HG02798 (cell line): ENCODE measurements around the gene USP49.
"Not testable (repeated sequence)": the region's sequence is repeated elsewhere in the genome, so short reads cannot be mapped to it uniquely, and the experiment has no call there.

ENCODE experiments used
- ATAC-seq: cut with Tn5 transposase; IDR thresholded peaks from one replicate; pipeline ENCODE4 v1.9.1; 2021; ENCODE audit warnings: mild to moderate bottlenecking; ENCODE audit not compliant: unreplicated experiment, poor library complexity

The USP49 gene

DNA sequence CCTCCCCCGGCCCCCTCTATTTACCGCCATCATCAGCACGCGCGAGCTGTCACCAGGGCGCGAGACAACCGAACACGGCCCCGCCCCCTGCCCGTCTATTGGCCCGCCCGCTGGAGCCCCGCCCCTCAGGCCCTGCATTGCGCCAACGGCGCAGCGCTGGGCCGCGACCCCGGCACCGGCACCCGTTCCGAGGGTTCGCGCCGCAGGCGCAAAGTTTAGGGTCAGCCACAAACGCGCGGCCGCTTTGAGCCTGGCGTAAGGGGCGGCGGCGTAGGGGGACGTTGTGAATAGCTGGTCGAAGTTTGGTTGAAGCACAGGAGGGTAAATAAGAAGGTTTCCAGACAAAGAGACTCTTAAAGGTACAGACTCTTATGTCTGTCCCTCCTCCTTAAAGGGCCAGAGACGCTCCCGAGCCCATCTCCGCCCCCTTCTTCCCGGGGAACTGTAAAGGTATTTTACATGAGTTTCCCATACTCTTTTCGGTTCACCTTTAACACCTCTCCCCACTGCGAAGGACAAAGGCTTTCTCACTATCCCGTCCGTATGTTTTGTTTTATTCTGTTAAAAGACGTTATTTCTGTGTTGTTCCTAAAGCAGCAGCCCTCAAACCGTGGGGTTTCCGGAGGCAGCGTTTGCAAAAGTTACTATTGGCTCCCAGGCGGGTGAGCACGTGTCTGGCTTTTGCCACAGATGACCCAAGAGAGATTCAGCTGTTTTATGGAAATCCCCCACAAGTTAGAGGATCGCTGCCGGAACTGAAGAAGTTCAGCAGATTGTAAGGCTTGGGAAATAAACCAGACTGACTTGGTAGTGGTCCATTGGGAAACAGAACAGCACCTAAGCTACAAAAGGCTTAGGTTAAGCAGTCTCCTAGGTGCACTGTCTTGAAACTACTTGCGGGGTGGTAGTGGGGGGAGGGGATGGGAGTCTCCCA is at the start of gene USP49:
USP49 (minus strand) TSS at position 76 of the 934 bp plus-strand sequence. CDS start 88,392 bp downstream, outside the sequence.
- peak; percentile 91 for ATAC-seq

DNA sequence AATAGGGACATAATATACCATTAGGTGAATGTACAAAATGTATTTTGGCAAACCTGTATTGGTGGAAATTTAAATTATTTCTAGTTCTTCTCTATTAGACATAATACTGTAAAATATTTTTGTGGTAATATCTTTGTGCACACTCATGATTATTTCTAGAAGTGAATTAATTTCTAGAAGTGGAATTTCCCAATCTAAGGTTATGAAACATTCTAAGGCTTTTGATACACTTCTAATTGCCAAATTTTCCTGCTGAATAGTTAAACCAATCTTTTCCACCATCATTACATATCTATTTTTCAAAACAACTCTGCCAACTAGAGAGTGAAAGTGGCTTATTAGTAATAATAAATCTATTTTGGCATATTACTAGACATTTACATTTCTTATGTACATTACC is 48.3 kb upstream of the USP49 start:
- no peak for ATAC-seq

DNA sequence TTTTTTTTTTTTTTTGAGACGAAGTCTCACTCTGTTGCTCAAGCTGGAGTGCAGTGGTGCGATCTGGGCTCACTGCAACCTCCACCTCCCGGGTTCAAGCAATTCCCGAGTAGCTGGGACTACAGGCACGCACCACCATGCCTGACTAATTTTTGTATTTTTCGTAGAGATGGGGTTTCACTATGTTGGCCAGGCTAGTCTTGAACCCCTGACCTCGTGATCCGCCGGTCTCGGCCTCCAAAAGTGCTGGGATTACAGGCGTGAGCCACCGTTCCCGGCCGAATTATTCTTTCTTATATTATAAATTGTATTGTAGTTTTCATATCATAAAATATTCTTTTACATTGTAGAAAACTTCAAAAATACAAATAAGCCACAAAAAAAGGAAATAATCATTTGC is 47.7 kb upstream of the USP49 start:
- ATAC-seq: not testable (repeated sequence)

DNA sequence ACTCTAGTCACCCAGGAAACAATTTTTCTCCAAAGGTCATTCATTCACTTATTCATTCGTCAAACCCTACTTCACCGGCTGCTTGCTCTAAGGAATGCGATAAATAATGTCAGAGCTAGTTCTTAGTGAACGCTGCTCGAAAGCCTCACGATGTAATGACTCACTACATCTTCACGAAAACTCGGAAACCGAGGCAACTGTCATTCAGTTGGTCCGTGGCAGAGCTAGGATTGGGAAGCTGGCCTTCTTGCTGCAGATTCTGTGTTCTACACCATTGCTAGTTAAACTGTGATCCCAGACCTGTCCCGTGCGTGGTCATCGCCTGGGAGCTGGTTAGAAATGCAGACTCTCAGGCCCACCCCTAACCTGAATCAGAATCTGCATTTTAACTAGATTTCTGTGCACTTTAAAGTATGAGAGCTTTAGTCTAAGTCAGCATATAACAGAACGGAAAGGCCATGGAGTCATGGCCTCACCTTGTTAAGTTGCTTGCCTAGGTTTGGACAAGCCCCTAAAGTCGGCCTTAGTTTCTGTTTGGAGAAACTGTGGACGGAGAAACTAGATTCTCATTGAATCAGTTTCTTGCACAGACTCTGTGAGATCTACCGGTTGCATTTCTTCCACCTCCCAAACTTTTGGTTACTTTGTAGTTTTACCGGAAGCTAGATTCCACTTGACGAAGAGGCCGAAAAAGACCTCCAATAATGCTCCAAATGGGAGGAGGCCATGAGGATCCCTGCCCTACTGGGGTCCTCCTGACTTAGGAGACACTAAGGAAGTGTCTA is 47.1 kb upstream of the USP49 start:
- no peak for ATAC-seq

DNA sequence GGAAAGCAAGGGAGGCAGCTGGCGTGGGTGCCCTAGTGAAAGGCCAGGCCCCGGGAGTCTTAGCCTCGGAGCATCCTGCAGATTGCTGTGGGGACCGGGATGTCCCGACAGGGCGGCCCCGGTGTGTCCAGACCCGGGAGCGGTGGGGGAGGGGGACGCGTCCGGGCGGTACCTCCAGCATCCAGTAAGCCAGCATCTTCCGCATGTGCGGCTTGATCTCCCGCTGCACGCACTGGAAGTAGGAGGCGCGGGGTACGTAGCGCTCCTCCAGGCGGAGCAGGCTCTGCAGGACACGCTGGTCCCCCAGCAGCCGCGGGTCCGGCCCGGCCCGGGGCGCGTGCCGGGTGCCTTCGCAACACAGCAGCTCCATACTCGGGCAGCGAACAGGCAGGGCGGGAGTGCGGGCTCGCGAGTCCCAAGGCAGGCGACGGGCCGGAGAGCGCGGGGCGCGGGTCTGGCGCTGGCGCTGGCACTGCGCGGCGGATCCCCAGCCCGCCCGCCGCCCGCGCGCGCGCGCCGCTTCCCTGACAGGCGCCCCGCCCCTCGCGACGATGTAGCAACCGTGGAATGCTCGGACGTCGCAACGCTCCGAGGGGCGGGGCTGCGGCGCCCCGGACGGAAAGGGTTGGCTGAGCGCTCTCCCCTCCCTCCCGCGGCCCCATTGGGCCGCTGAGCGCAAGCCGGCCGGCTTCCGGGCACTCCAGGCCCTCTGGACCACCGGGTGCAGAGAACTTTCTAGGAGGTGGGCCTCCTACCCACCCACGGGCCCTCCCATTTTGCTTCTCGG is 46.3 kb upstream of the USP49 start, which contains the start of gene CCND3:
CCND3 (minus strand) TSS at position 529 of the 787 bp plus-strand sequence; CDS start at position 370, 159 bp downstream.
- peak; percentile 95 for ATAC-seq

DNA sequence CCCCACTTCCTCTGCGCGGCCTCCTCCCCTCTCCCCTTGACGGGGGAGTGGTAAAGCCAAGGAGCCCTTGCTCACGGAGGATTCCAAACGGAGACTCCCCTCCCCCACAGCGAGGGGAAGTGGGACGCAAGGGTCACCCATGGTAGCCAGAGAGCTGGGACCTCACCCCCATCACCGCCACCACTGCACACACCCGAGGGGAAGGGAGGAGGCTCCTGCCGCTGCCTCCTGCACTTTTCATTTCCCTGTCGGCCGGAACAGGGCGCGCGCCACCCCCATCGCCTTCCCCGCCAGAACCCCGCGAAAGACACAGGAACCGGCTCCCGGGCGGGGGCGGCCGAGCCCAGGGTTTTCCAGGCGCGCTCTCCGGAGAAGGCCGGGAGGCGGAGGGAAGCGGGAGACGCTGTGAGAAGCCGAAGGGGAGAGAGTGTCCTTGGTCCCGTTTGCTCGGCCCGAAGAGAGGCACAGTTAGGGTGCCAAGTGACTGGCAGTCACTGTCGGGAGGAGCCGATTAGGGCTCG is 45.6 kb upstream of the USP49 start:
- ATAC-seq: peak; percentile 1

DNA sequence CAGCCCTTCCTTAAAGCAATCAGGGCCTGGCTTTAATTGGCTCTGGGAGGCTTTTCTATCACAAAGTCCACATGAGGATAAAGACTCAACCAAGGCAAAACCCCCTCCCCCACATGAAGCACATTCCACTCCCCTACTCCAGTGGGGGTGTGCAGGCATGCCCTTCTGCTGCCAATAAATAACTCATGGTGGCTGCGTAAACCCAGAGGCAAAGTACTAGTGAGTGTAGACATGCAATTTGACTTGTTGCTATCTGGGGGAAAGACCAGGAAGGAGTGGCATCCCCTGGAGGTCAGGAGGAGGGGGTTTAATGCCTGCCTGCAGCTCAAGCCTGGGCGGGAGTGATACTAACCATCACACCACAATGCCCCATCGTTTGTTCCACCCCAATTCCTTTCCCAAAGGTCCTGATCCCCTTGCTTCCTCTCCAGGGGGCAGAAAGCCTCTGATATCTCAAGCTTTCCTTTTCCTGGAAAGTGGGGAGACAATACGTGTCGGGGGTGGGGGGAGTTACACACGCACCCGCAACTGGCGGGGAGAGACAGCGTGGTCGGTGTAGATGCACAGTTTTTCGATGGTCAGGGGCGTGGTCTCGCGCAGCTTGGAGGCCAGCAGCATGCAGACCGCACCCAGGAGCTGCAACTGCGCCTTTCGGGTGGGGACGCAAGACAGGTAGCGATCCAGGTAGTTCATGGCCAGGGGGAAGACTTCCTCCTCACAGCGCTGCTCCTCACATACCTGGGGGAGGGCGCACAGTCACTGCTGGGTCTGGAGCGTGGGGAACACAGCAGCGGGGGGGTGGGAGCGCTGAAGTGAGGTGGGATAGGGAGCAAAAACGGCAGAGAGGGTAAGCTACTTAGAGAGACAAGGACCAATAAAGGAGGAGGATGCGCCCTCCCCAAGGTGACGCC is 44.9 kb upstream of the USP49 start:
- ATAC-seq: no peak

DNA sequence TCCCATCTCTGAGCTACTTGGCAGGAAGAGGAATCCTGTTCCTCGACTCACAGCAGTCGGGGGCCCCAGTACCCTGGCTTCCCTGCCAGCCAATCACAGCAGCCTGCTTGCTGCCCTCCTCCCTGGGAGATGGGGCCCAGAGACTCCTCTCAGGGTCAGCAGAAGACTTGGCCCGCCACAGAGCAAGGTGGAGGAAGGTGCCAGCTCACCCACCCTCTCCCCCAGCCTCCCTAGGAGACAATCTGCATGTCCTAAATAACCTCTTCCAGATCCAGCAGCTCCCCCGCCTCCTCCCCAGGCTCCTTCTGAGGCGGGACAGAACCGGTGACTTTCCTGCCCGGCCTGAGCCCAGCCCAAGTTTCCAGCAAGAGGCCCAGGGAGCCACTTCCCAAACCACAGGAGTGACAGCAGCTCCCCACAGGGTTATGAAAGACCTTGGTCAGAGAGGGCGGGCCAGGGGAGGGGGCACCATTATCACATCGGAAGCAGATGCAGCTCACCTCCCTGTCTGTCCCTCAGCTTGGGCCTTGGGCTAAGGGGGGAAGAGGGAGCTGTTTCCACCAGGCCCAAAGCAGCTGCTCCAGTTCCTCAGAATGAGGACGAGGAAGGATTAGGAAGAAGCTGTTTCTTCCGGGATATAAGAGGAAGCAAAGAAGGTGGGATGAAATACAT is 44.1 kb upstream of the USP49 start:
- no peak for ATAC-seq

DNA sequence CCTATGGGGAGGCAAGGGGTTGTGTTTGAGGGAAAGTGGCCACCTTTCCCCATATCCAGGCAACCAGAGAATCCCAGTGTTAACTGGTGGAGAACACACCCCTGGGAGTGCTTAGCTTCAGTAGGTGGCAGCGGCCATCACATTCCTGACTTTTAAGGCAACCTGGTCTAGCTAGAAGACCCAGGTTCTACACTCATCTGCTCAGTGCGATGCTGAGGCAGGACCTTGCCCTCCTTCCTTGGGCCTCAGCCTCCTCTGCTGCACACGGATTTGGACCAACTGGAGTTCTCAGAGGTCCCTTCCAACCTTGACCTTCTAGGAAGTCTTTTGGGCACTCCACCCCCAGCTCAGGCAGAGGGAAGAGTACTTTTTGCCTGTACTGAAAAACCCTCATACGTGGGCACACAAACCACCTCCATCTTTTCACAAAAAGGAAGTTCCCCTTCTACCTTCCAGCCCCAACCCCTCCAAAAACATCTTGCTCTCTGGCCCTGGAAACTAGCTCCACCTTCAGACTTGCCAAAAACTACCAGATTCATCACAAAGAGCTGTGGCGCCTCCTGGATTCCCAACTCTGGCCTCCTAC is 43.5 kb upstream of the USP49 start:
- ATAC-seq: no peak

DNA sequence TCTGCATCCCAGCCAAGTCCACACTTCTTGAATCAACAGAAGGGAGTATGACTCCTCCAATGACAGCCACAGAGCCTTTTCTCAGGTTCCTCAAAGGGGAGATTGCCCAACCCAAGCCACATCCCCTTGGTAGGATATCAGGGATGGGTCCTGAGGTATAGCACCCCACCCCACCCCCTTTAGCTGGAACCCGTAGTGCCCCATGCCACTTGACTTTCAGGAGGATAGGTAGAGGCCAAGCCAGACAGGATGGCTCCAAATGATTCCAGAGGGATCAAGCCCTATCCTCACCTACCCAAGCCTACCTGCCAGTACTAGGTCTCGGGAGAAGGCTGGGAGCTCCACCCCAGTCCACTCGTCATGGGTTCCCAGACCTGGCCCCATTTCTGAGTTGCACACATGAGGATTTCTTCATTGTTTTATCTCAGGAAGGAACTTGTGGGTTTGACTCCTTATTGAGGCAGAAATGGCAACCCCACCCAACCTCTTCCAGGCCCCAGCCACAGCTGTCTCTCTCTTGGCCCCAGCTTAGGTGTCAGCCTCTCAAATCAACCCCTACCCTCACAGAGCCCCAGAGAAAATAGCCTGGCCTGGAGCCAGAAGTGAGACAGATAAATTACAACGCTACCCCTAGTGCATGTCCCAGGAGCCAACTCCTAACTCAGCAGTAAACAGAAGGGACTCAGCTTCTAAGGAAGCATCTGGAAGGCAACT is 42.8 kb upstream of the USP49 start:
- ATAC-seq: no peak

DNA sequence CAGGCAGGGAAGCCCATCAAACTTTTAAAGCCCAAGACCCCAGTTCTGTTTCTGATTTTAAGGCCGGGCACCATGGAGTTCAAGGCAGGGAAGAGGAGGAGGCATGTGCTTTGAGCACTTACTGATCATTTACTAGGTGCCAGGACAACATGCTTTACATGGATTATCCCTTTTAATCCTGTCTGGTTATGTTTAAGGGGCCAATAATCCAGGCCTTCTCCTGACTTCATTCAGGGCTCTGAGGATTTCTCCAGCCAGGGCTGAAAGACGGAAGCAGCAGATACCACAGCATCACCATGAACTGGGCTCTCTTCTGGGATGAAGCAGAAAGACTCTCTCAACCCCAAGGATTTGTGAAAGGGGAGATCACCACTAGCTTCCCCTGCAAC is 42.3 kb upstream of the USP49 start:
- ATAC-seq: no peak

DNA sequence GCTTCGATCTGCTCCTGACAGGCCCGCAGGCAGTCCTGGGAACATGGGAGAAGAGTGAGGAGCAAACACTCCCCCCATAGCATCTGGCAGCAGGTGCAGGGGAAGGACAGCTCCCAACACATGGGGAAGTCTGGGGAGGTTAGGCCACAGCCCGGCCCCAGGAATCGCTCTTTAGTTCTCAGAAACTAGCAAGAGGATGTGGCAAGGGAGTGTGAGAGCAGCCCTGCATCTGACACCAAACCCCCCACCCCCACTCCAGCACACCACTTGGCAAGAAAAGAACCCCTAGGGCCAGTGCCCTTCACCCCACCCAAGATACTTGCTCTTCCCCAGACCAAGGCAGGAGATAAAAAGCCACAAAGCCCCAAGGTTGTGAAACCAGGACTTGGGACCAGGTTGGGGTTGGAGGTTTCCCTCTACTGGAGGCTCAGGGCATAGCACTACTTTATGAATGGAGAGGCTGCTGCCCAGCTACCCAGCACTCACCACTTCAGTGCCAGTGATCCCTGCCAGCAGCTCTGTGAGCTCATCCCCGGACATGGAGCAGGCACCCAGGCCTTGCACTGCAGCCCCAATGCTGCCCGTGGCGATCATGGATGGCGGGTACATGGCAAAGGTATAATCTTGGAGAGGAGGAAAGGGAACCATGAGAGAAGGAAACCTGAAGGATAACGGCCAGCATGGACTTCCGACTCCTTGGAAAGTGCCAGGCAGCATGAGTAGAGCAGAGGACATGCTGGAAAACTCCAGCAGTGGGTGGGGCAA is 41.1 kb upstream of the USP49 start:
- ATAC-seq: peak; percentile 55

DNA sequence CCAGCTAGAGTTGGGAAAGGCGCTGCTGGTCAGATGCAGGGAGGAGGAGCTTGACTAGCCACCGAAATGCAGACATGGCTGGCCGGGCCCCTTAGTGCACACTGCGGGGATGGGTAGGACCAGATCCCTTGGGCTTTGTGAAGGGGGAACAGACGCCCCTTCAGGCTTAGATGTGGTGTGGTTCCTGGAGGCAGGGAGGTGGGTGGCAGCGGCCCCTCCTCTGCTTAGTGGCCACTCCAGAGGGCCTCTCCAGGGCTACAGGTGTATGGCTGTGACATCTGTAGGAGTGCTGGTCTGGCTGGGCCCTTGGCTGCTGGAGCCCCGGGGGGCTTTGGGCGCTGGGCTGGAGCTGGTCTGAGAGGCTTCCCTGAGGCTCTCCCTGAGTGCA is 40.5 kb upstream of the USP49 start:
- ATAC-seq: no peak

DNA sequence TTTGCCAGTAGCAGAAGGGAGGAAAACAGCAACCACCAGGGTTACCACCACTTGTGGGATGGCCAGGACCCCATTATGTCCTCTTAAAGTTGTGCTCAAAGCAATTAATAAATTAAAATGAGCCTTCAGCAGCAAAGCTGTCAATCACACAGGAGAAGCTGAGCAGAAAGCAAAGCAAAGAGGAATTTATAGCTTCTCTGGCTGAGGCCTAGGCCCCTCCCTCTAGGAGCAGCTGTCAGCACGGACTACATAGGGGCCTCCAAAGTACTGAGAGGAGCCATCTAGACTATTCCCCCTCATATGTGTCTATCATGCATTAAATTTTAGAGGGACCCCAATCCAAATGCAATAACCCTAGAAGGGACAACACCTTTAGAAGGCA is 40.0 kb upstream of the USP49 start:
- ATAC-seq: no peak

DNA sequence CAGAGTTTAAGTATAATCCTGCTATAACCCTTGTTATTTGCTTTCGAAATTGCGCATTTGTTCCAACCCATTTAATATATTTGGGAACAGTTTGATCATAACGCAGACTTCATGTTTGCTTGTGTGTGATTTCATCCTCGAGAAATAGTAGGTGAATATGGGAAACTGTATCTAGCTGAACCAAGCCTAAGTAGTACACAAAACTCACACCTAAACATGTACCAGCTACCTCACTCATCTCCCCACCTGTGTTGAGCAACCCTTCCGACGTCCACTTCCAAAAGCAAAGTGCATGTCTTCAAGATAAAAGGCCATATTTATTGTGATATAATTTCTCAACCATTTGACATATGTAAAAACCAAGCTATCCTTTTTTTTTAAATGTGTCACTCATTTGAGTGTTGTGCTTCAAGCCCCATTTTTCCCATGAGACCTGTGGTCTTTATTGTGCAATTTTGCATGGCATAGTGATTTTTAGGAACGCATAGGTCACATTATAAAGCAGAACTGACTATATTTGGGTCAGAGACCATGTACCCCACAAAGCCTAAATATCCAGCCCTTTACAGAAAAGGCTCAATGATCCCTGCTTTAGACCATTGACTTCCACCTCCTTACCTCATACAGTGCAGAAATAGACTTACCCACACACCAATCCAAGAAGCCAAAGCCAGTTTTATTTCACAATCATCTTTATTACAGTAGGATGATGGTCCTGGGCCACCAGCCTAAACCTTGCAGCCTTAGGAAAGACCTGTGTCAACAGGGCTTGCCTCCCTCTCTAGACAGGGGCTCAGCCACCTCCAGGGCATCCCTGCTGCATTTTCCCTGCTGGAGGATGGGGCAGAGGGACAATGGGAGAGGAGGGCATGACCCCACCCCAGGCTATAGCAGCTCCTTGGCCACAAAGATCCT is 39.4 kb upstream of the USP49 start:
- no peak for ATAC-seq

DNA sequence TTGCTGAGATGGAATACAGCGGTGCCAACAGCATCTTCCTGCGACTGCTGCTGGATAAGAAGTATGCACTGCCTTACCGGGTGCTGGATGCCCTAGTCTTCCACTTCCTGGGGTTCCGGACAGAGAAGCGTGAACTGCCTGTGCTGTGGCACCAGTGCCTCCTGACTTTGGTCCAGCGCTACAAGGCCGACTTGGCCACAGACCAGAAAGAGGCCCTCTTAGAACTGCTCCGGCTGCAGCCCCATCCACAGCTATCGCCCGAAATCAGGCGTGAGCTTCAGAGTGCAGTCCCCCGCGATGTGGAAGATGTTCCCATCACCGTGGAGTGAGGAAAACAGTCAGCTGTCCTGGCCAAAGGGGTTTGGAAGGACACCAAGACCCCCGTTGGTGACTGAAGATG is 37.2 kb upstream of the USP49 start:
- ATAC-seq: no peak
